ENCODE measurements around the gene DEF6. TPM values are rescaled to one million over a fixed set of nuclear protein-coding genes. Genes with fewer than 3 reads are reported as not detected.

DEF6 gene
- total RNA-seq, 1 experiment from 2014 or later: 5.6 TPM

DNA sequence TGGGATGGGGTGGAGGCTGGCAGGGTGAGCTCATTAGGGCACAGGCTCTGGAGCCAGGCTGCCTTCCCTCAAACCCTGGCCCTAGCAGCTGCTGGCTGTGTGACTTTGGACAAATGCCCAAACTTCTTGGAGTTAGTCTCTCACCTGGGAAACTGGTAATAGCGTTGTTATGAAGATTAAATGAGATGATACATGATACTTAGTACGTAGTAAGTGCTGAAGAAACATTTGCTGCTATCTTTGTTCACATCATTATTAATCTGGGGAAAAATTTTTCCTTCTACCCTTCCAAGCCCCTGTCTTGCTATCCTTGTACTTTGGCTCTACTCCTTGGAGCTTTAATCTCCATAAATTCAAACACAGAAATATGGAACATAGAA lies 22.4 kb downstream of the DEF6 start:
- Histone ChIP-seq H2BK120ac (ENCODE audit: low read depth, low read length, poor library complexity, severe bottlenecking) (no peak overlapping the region), H2BK5ac (ENCODE audit: insufficient read length, low read length) (no peak overlapping the region), H3T11ph (ENCODE audit: low read length) (no peak overlapping the region), H3K4ac (ENCODE audit: low read depth, low read length) (no peak overlapping the region), H3K9ac (ENCODE audit: extremely low read depth, insufficient read length, low read length) (no peak overlapping the region), H3K79me1 (ENCODE audit: insufficient read depth, low read depth, low read length, poor library complexity, severe bottlenecking) (no peaks in the 10 kb centered on the region), H4K8ac (replicated peaks; ENCODE audit: insufficient read length, low read depth, low read length) (no peak overlapping the region), H3K23me2 (ENCODE audit: insufficient read length, low read depth, low read length, poor library complexity, severe bottlenecking) (peaks cover 10% of the 10 kb centered on the region), H4K5ac (ENCODE audit: insufficient read length, low read depth, low read length) (no peak overlapping the region), H4K91ac (ENCODE audit: insufficient read length, low read depth, low read length) (no peak overlapping the region), H2AFZ (ENCODE audit: low read length) (no peak overlapping the region), H3K27me3 (ENCODE audit: insufficient read depth, low read length) (peaks cover 3% of the 10 kb centered on the region; the same call in 1 of the 2 replicates), H3K56ac (ENCODE audit: insufficient read length, low read depth, low read length) (no peak overlapping the region), H3K23ac (ENCODE audit: insufficient read length, low read depth, low read length) (no peak overlapping the region), H3K79me2 (ENCODE audit: insufficient read depth, low read length) (no peaks in the 10 kb centered on the region), H3K9me3 (ENCODE audit: control insufficient read depth, low read depth, low read length) (no peaks in the 10 kb centered on the region), H3K4me2 (ENCODE audit: insufficient read depth, insufficient read length, low read length) (no peak overlapping the region), H4K20me1 (ENCODE audit: control insufficient read depth, insufficient read depth, insufficient read length) (no peaks in the 10 kb centered on the region), H3K18ac (ENCODE audit: insufficient read length, low read depth, low read length) (no peak overlapping the region), H2BK20ac (ENCODE audit: low read depth, low read length, poor library complexity, severe bottlenecking) (no peak overlapping the region), H2AK5ac (ENCODE audit: insufficient read length, low read length) (no peak overlapping the region), H2BK12ac (ENCODE audit: insufficient read length, low read depth, low read length) (no peak overlapping the region), H3K14ac (ENCODE audit: insufficient read depth, low read length) (no peak overlapping the region), H2BK15ac (ENCODE audit: low read depth, low read length) (no peak overlapping the region), H3K27ac (ENCODE audit: insufficient read length, low read depth, low read length) (no peak overlapping the region), H3K4me1 (ENCODE audit: insufficient read depth, low read length) (peaks cover 3% of the 10 kb centered on the region)
- no peak overlapping the region; a peak in 1 of 5 replicates for H3K4me3 Mint-ChIP-seq
- H3K27me3 Mint-ChIP-seq (ENCODE audit: low read depth): peaks cover 28% of the 10 kb centered on the region
- H3K27ac Mint-ChIP-seq: no peak overlapping the region
- TF ChIP-seq, protein P1, sequence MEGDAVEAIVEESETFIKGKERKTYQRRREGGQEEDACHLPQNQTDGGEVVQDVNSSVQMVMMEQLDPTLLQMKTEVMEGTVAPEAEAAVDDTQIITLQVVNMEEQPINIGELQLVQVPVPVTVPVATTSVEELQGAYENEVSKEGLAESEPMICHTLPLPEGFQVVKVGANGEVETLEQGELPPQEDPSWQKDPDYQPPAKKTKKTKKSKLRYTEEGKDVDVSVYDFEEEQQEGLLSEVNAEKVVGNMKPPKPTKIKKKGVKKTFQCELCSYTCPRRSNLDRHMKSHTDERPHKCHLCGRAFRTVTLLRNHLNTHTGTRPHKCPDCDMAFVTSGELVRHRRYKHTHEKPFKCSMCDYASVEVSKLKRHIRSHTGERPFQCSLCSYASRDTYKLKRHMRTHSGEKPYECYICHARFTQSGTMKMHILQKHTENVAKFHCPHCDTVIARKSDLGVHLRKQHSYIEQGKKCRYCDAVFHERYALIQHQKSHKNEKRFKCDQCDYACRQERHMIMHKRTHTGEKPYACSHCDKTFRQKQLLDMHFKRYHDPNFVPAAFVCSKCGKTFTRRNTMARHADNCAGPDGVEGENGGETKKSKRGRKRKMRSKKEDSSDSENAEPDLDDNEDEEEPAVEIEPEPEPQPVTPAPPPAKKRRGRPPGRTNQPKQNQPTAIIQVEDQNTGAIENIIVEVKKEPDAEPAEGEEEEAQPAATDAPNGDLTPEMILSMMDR (conservative IDR thresholded peaks at IDR 0.05): no peak
- H3K9me3 Mint-ChIP-seq: no peaks in the 10 kb centered on the region; a peak in 1 of 5 replicates
- peaks cover 20 to 24% of the 10 kb centered on the region in 2 experiments for H3K4me1 Mint-ChIP-seq
- H3K36me3 Mint-ChIP-seq (ENCODE audit: insufficient read depth in 1 of 3, low read depth in 3 of 3): peaks cover 0 to 5% (median 0%) of the 10 kb centered on the region in 3 experiments; a peak in 2 of 7 replicates
- WGBS (ENCODE audit: extremely low coverage, insufficient read length, low lambda C conversion rate): no CpG with 5 or more reads among the region's 2 CpGs
- DNase-seq: no peak
